K562 (cell line): ENCODE results near the gene ZNF782. TPM values are rescaled to one million over a fixed set of nuclear protein-coding genes. Genes with fewer than 3 reads are reported as not detected.

Source experiments
- ARID1B ChIP-seq: fragments of 450-650 bp; IDR thresholded peaks from 2 replicates; pipeline ENCODE4 v1.6.1; 2016; ENCODE audit warnings: antibody characterized with exemption, mild to moderate bottlenecking, inconsistent platforms
- BCL6 ChIP-seq: fragments of 250-450 bp; sonication (Bioruptor Pico); IDR thresholded peaks from 2 replicates; pipeline ENCODE4 v1.4.0; 2020
- BMI1 ChIP-seq: fragments of 150-350 bp; IDR thresholded peaks from 2 replicates; pipeline ENCODE4 v1.6.1; 2014; ENCODE audit warnings: low read length
- EP300 ChIP-seq: IDR thresholded peaks from 2 replicates; pipeline ENCODE4 v1.6.1; 2012; ENCODE audit warnings: low read length, improper control_type of control experiment
- ETV6 ChIP-seq, 3 experiments: fragments of 150-350 bp in 1 of 3; sonication (generic) in 1 of 3; formaldehyde crosslinking in 1 of 3; IDR thresholded peaks; 2 replicates each; pipeline versions ENCODE4 v1.6.1 to v1.8.0; 2014 to 2022; ENCODE audit warnings: borderline replicate concordance in 2 of 3, low read depth in 2 of 3, antibody characterized with exemption in 1 of 3, low read length in 1 of 3, mild to moderate bottlenecking in 1 of 3, missing genetic modification reagents in 1 of 3
- KDM2B ChIP-seq: fragments of 250-450 bp; sonication (Bioruptor Pico); IDR thresholded peaks from 2 replicates; pipeline ENCODE4 v1.8.0; 2021; ENCODE audit warnings: mild to moderate bottlenecking, moderate library complexity
- KLF16 ChIP-seq: IDR thresholded peaks from 2 replicates; pipeline ENCODE4 v1.6.1; 2016; ENCODE audit warnings: antibody characterized with exemption
- MLX ChIP-seq, 2 experiments: fragments of 450-650 bp in 1 of 2; sonication (generic) in 1 of 2; formaldehyde crosslinking; conservative IDR thresholded peaks; 2 replicates each; pipeline versions ENCODE4 v1.4.0 to v1.8.1; 2020 to 2022; ENCODE audit warnings: mild to moderate bottlenecking in 1 of 2, missing genetic modification reagents in 1 of 2
- MYBL2 ChIP-seq, 2 experiments: fragments of 450-650 bp in 1 of 2; sonication (generic) in 1 of 2; formaldehyde crosslinking in 1 of 2; IDR thresholded peaks; 2 replicates each; pipeline versions ENCODE4 v1.6.1 to v1.8.1; 2017 to 2022; ENCODE audit warnings: borderline replicate concordance in 1 of 2, inconsistent platforms in 1 of 2, low read depth in 1 of 2, mild to moderate bottlenecking in 1 of 2, missing genetic modification reagents in 1 of 2, moderate library complexity in 1 of 2
- MYC ChIP-seq, 2 experiments: fragments of 250-450 bp in 1 of 2; sonication (Bioruptor Pico) in 1 of 2; IDR thresholded peaks; 2 replicates each; pipeline versions ENCODE4 v1.5.1 to v1.6.1; 2012 to 2021; ENCODE audit warnings: low read depth in 2 of 2, borderline replicate concordance in 1 of 2, improper control_type of control experiment in 1 of 2, low read length in 1 of 2, mild to moderate bottlenecking in 1 of 2, moderate library complexity in 1 of 2
- NEUROD1 ChIP-seq: fragments of 150-350 bp; IDR thresholded peaks from 2 replicates; pipeline ENCODE4 v1.6.1; 2014; ENCODE audit warnings: borderline replicate concordance, low read length, low read depth; ENCODE audit not compliant: partially characterized antibody
- NRF1 ChIP-seq, 2 experiments: fragments of 450-650 bp; IDR thresholded peaks in 1 of 2; conservative IDR thresholded peaks in 1 of 2; 2 replicates each; pipeline ENCODE4 v1.6.1; 2014; ENCODE audit warnings: mild to moderate bottlenecking in 2 of 2
- RAD21 ChIP-seq, 2 experiments: fragments of 250-450 bp in 1 of 2; fragments of 450-650 bp in 1 of 2; sonication (Bioruptor Pico) in 1 of 2; formaldehyde crosslinking in 1 of 2; IDR thresholded peaks in 1 of 2; conservative IDR thresholded peaks in 1 of 2; 2 replicates each; pipeline versions ENCODE4 v1.4.0 to v1.8.0; 2020 to 2022; ENCODE audit warnings: mild to moderate bottlenecking in 2 of 2, moderate library complexity in 1 of 2
- SMARCE1 ChIP-seq: fragments of 450-650 bp; IDR thresholded peaks from 2 replicates; pipeline ENCODE4 v1.7.1; 2016; ENCODE audit warnings: mild to moderate bottlenecking
- SNIP1 ChIP-seq: fragments of 450-650 bp; IDR thresholded peaks from 2 replicates; pipeline ENCODE4 v1.7.1; 2017; ENCODE audit warnings: low read depth, mild to moderate bottlenecking
- STAT5A ChIP-seq: IDR thresholded peaks from 2 replicates; pipeline ENCODE4 v1.6.1; 2012; ENCODE audit warnings: low read length, inconsistent platforms, borderline replicate concordance
- ZNF174 ChIP-seq: fragments of 250-450 bp; sonication (Bioruptor Pico); IDR thresholded peaks from 2 replicates; pipeline ENCODE4 v1.4.0; 2020; ENCODE audit warnings: mild to moderate bottlenecking
- ZNF41 ChIP-seq: fragments of 250-450 bp; sonication (Bioruptor Pico); conservative IDR thresholded peaks from 2 replicates; pipeline ENCODE4 v1.4.0; 2020; ENCODE audit warnings: mild to moderate bottlenecking
- ZNF589 ChIP-seq: fragments of 200-800 bp; sonication (Bioruptor generic); IDR thresholded peaks from 2 replicates; pipeline ENCODE4 v1.6.1; 2016; ENCODE audit warnings: low read depth, missing genetic modification characterization, missing compliant biosample characterization
- polyA plus RNA-seq, 8 experiments: library from polyadenylated mRNA; depleted of rRNA in 4 of 8; stranded (reverse) in 5 of 8; unstranded in 3 of 8; fragments of >200 nt; fragmentation: Nextera tagmentation in 2 of 8; fragmentation: Illumina TruSeq in 1 of 8; extraction: Ambion mirVana in 2 of 8; extraction: Trizol in 1 of 8; gene quantifications; 2 replicates each; pipeline versions ENCODE4 v1.2.1 to v1.2.3, GENCODE V29; 2011 to 2014; ENCODE audit warnings: inconsistent platforms in 1 of 8, missing spikeins in 1 of 8
- total RNA-seq, 7 experiments: library from RNA; depleted of rRNA in 6 of 7; stranded (reverse); fragments of >200 nt in 6 of 7; fragmentation: Illumina TruSeq in 2 of 7; extraction: Trizol in 2 of 7; gene quantifications; 2 replicates each; pipeline versions ENCODE4 v1.2.1 to v1.2.3, GENCODE V29; 2011 to 2021; ENCODE audit warnings: low replicate concordance in 1 of 7
- TF ChIP-seq, protein P1 (sequence below): fragments of 250-450 bp; sonication (Bioruptor Pico); IDR thresholded peaks from 2 replicates; pipeline ENCODE4 v1.8.0; 2022; ENCODE audit warnings: inconsistent platforms
- TF ChIP-seq, protein P2 (sequence below), 3 experiments: fragments of 200-800 bp in 1 of 3; fragments of 250-450 bp in 1 of 3; fragments of 450-650 bp in 1 of 3; sonication (Bioruptor Pico) in 1 of 3; sonication (Bioruptor generic) in 1 of 3; formaldehyde crosslinking in 1 of 3; IDR thresholded peaks; 2 replicates each; pipeline versions ENCODE4 v1.6.1 to v1.8.0; 2016 to 2022; ENCODE audit warnings: mild to moderate bottlenecking in 2 of 3, missing genetic modification characterization in 2 of 3, missing compliant biosample characterization in 1 of 3, moderate library complexity in 1 of 3

ZNF782 gene
- total and polyA plus RNA-seq, 9 of the 15 experiments (the other 6 are each of a cell fraction or from before 2014, with no cell fraction given), result 0.38 to 8.8 (median 4.5) TPM

DNA sequence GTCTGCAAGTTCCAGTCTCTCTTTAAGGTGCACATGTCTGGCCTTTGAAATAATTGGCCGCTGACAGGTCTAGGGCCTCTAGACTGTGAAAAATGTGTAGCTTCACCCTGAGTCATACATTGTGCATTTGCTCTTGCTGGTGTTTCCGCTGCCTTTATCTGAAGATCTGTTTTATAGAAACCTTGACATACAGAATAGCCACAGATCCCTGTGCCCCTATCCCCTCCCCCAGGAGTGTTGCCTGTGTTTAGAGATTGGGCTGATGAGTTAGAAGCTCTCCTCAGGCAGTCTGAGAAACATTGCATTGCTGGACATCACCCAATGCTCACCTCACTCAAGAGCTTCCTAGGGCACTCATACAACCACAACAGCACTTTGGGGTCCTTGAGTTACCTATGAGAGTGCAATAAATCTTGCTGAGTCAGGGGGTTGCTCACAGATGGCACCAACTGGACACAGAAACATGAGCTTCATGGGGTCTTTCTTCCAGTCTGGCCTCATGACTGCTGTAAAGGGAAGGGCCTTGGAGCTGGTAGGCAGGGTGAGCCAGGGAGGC, 3.8 kb upstream of the ZNF782 start (continued):
- TF ChIP-seq MLX (CRISPR knock-in tag; conservative IDR thresholded peaks at IDR 0.05) (no peak), ZNF589 (CRISPR knock-in tag) (0 out of 2 replicates have a peak, but pooled peaks have one; percentile 25), ZNF41 (CRISPR knock-in tag) (no peak), ZNF174 (CRISPR knock-in tag) (no peak), ETV6 (IDR thresholded peaks at IDR 0.05; ENCODE audit: borderline replicate concordance in 1 of 2, low read depth in 2 of 2, low read length in 1 of 2) (no peak), ETV6 (CRISPR knock-in tag; IDR thresholded peaks at IDR 0.05; ENCODE audit: borderline replicate concordance) (no peak), SMARCE1 (peak; percentile 67; the same call in 1 of the 2 replicates), NRF1 (conservative IDR thresholded peaks at IDR 0.05 in 1 of 2, IDR thresholded peaks at IDR 0.05 in 1 of 2) (peak; percentile 26 to 32; a peak in 1 of 4 replicates), RAD21 (CRISPR knock-in tag; conservative IDR thresholded peaks at IDR 0.05 in 1 of 2, IDR thresholded peaks at IDR 0.05 in 1 of 2) (peak; percentile 18 to 40; a peak in 2 of 4 replicates), NEUROD1 (peak; percentile 71), ARID1B (peak; percentile 83), EP300 (peak; percentile 67), STAT5A (peak; percentile 45; the same call in 1 of the 2 replicates), MYC (IDR thresholded peaks at IDR 0.05; ENCODE audit: low read depth, low read length) (peak; percentile 71), MYC (CRISPR knock-in tag; IDR thresholded peaks at IDR 0.05; ENCODE audit: borderline replicate concordance, low read depth) (no peak), MYBL2 (IDR thresholded peaks at IDR 0.05; ENCODE audit: low read depth) (no peak), MYBL2 (CRISPR knock-in tag; IDR thresholded peaks at IDR 0.05; ENCODE audit: borderline replicate concordance) (no peak), BMI1 (no peak), BCL6 (CRISPR knock-in tag) (no peak), KLF16 (0 out of 2 replicates have a peak, but pooled peaks have one; percentile 27), SNIP1 (no peak), KDM2B (CRISPR knock-in tag) (no peak)
- TF ChIP-seq, protein P1, sequence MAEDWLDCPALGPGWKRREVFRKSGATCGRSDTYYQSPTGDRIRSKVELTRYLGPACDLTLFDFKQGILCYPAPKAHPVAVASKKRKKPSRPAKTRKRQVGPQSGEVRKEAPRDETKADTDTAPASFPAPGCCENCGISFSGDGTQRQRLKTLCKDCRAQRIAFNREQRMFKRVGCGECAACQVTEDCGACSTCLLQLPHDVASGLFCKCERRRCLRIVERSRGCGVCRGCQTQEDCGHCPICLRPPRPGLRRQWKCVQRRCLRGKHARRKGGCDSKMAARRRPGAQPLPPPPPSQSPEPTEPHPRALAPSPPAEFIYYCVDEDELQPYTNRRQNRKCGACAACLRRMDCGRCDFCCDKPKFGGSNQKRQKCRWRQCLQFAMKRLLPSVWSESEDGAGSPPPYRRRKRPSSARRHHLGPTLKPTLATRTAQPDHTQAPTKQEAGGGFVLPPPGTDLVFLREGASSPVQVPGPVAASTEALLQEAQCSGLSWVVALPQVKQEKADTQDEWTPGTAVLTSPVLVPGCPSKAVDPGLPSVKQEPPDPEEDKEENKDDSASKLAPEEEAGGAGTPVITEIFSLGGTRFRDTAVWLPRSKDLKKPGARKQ (CRISPR knock-in tag), result no peak
- TF ChIP-seq, protein P2, sequence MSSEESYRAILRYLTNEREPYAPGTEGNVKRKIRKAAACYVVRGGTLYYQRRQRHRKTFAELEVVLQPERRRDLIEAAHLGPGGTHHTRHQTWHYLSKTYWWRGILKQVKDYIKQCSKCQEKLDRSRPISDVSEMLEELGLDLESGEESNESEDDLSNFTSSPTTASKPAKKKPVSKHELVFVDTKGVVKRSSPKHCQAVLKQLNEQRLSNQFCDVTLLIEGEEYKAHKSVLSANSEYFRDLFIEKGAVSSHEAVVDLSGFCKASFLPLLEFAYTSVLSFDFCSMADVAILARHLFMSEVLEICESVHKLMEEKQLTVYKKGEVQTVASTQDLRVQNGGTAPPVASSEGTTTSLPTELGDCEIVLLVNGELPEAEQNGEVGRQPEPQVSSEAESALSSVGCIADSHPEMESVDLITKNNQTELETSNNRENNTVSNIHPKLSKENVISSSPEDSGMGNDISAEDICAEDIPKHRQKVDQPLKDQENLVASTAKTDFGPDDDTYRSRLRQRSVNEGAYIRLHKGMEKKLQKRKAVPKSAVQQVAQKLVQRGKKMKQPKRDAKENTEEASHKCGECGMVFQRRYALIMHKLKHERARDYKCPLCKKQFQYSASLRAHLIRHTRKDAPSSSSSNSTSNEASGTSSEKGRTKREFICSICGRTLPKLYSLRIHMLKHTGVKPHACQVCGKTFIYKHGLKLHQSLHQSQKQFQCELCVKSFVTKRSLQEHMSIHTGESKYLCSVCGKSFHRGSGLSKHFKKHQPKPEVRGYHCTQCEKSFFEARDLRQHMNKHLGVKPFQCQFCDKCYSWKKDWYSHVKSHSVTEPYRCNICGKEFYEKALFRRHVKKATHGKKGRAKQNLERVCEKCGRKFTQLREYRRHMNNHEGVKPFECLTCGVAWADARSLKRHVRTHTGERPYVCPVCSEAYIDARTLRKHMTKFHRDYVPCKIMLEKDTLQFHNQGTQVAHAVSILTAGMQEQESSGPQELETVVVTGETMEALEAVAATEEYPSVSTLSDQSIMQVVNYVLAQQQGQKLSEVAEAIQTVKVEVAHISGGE (CRISPR knock-in tag; IDR thresholded peaks at IDR 0.05), result no peak
